GM18499 (cell line): ENCODE results near the gene USP49.
A peak's percentile ranks its signal among the peaks of the same experiment; 100 is the strongest.
"Not testable (repeated sequence)": the region's sequence is repeated elsewhere in the genome, so short reads cannot be mapped to it uniquely, and the experiment has no call there.

Experiments used
- ATAC-seq: cut with Tn5 transposase; IDR thresholded peaks from one replicate; pipeline ENCODE4 v1.9.1; 2021; ENCODE audit warnings: moderate number of reproducible peaks; ENCODE audit not compliant: insufficient read depth, unreplicated experiment

USP49 gene

GRCh38 chr6:41895300-41896233 lies at the start of gene USP49:
USP49 (minus strand) TSS chr6:41895375; CDS start chr6:41806983, 88,392 bp downstream.
- ATAC-seq: peak; percentile 51

DNA sequence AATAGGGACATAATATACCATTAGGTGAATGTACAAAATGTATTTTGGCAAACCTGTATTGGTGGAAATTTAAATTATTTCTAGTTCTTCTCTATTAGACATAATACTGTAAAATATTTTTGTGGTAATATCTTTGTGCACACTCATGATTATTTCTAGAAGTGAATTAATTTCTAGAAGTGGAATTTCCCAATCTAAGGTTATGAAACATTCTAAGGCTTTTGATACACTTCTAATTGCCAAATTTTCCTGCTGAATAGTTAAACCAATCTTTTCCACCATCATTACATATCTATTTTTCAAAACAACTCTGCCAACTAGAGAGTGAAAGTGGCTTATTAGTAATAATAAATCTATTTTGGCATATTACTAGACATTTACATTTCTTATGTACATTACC lies 48.3 kb upstream of the USP49 start:
- ATAC-seq: no peak

DNA sequence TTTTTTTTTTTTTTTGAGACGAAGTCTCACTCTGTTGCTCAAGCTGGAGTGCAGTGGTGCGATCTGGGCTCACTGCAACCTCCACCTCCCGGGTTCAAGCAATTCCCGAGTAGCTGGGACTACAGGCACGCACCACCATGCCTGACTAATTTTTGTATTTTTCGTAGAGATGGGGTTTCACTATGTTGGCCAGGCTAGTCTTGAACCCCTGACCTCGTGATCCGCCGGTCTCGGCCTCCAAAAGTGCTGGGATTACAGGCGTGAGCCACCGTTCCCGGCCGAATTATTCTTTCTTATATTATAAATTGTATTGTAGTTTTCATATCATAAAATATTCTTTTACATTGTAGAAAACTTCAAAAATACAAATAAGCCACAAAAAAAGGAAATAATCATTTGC lies 47.7 kb upstream of the USP49 start:
- not testable (repeated sequence) for ATAC-seq

GRCh38 chr6:41942067-41942851 lies 47.1 kb upstream of the USP49 start:
- ATAC-seq: no peak

DNA sequence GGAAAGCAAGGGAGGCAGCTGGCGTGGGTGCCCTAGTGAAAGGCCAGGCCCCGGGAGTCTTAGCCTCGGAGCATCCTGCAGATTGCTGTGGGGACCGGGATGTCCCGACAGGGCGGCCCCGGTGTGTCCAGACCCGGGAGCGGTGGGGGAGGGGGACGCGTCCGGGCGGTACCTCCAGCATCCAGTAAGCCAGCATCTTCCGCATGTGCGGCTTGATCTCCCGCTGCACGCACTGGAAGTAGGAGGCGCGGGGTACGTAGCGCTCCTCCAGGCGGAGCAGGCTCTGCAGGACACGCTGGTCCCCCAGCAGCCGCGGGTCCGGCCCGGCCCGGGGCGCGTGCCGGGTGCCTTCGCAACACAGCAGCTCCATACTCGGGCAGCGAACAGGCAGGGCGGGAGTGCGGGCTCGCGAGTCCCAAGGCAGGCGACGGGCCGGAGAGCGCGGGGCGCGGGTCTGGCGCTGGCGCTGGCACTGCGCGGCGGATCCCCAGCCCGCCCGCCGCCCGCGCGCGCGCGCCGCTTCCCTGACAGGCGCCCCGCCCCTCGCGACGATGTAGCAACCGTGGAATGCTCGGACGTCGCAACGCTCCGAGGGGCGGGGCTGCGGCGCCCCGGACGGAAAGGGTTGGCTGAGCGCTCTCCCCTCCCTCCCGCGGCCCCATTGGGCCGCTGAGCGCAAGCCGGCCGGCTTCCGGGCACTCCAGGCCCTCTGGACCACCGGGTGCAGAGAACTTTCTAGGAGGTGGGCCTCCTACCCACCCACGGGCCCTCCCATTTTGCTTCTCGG lies 46.3 kb upstream of the USP49 start, which contains the start of gene CCND3:
CCND3 (minus strand) TSS at position 529 of the 787 bp plus-strand sequence; CDS start at position 370, 159 bp downstream.
- ATAC-seq: peak; percentile 66

DNA sequence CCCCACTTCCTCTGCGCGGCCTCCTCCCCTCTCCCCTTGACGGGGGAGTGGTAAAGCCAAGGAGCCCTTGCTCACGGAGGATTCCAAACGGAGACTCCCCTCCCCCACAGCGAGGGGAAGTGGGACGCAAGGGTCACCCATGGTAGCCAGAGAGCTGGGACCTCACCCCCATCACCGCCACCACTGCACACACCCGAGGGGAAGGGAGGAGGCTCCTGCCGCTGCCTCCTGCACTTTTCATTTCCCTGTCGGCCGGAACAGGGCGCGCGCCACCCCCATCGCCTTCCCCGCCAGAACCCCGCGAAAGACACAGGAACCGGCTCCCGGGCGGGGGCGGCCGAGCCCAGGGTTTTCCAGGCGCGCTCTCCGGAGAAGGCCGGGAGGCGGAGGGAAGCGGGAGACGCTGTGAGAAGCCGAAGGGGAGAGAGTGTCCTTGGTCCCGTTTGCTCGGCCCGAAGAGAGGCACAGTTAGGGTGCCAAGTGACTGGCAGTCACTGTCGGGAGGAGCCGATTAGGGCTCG lies 45.6 kb upstream of the USP49 start:
- ATAC-seq: no peak

DNA sequence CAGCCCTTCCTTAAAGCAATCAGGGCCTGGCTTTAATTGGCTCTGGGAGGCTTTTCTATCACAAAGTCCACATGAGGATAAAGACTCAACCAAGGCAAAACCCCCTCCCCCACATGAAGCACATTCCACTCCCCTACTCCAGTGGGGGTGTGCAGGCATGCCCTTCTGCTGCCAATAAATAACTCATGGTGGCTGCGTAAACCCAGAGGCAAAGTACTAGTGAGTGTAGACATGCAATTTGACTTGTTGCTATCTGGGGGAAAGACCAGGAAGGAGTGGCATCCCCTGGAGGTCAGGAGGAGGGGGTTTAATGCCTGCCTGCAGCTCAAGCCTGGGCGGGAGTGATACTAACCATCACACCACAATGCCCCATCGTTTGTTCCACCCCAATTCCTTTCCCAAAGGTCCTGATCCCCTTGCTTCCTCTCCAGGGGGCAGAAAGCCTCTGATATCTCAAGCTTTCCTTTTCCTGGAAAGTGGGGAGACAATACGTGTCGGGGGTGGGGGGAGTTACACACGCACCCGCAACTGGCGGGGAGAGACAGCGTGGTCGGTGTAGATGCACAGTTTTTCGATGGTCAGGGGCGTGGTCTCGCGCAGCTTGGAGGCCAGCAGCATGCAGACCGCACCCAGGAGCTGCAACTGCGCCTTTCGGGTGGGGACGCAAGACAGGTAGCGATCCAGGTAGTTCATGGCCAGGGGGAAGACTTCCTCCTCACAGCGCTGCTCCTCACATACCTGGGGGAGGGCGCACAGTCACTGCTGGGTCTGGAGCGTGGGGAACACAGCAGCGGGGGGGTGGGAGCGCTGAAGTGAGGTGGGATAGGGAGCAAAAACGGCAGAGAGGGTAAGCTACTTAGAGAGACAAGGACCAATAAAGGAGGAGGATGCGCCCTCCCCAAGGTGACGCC lies 44.9 kb upstream of the USP49 start:
- no peak for ATAC-seq

DNA sequence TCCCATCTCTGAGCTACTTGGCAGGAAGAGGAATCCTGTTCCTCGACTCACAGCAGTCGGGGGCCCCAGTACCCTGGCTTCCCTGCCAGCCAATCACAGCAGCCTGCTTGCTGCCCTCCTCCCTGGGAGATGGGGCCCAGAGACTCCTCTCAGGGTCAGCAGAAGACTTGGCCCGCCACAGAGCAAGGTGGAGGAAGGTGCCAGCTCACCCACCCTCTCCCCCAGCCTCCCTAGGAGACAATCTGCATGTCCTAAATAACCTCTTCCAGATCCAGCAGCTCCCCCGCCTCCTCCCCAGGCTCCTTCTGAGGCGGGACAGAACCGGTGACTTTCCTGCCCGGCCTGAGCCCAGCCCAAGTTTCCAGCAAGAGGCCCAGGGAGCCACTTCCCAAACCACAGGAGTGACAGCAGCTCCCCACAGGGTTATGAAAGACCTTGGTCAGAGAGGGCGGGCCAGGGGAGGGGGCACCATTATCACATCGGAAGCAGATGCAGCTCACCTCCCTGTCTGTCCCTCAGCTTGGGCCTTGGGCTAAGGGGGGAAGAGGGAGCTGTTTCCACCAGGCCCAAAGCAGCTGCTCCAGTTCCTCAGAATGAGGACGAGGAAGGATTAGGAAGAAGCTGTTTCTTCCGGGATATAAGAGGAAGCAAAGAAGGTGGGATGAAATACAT lies 44.1 kb upstream of the USP49 start:
- no peak for ATAC-seq

DNA sequence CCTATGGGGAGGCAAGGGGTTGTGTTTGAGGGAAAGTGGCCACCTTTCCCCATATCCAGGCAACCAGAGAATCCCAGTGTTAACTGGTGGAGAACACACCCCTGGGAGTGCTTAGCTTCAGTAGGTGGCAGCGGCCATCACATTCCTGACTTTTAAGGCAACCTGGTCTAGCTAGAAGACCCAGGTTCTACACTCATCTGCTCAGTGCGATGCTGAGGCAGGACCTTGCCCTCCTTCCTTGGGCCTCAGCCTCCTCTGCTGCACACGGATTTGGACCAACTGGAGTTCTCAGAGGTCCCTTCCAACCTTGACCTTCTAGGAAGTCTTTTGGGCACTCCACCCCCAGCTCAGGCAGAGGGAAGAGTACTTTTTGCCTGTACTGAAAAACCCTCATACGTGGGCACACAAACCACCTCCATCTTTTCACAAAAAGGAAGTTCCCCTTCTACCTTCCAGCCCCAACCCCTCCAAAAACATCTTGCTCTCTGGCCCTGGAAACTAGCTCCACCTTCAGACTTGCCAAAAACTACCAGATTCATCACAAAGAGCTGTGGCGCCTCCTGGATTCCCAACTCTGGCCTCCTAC lies 43.5 kb upstream of the USP49 start:
- no peak for ATAC-seq

GRCh38 chr6:41937861-41938574 lies 42.8 kb upstream of the USP49 start:
- no peak for ATAC-seq

- ATAC-seq: no peak
These were observed 42.3 kb upstream of the USP49 start for GRCh38 chr6:41937472-41937860.

DNA sequence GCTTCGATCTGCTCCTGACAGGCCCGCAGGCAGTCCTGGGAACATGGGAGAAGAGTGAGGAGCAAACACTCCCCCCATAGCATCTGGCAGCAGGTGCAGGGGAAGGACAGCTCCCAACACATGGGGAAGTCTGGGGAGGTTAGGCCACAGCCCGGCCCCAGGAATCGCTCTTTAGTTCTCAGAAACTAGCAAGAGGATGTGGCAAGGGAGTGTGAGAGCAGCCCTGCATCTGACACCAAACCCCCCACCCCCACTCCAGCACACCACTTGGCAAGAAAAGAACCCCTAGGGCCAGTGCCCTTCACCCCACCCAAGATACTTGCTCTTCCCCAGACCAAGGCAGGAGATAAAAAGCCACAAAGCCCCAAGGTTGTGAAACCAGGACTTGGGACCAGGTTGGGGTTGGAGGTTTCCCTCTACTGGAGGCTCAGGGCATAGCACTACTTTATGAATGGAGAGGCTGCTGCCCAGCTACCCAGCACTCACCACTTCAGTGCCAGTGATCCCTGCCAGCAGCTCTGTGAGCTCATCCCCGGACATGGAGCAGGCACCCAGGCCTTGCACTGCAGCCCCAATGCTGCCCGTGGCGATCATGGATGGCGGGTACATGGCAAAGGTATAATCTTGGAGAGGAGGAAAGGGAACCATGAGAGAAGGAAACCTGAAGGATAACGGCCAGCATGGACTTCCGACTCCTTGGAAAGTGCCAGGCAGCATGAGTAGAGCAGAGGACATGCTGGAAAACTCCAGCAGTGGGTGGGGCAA lies 41.1 kb upstream of the USP49 start:
- no peak for ATAC-seq

GRCh38 chr6:41935685-41936072 lies 40.5 kb upstream of the USP49 start:
- ATAC-seq: no peak

DNA sequence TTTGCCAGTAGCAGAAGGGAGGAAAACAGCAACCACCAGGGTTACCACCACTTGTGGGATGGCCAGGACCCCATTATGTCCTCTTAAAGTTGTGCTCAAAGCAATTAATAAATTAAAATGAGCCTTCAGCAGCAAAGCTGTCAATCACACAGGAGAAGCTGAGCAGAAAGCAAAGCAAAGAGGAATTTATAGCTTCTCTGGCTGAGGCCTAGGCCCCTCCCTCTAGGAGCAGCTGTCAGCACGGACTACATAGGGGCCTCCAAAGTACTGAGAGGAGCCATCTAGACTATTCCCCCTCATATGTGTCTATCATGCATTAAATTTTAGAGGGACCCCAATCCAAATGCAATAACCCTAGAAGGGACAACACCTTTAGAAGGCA lies 40.0 kb upstream of the USP49 start:
- ATAC-seq: no peak

DNA sequence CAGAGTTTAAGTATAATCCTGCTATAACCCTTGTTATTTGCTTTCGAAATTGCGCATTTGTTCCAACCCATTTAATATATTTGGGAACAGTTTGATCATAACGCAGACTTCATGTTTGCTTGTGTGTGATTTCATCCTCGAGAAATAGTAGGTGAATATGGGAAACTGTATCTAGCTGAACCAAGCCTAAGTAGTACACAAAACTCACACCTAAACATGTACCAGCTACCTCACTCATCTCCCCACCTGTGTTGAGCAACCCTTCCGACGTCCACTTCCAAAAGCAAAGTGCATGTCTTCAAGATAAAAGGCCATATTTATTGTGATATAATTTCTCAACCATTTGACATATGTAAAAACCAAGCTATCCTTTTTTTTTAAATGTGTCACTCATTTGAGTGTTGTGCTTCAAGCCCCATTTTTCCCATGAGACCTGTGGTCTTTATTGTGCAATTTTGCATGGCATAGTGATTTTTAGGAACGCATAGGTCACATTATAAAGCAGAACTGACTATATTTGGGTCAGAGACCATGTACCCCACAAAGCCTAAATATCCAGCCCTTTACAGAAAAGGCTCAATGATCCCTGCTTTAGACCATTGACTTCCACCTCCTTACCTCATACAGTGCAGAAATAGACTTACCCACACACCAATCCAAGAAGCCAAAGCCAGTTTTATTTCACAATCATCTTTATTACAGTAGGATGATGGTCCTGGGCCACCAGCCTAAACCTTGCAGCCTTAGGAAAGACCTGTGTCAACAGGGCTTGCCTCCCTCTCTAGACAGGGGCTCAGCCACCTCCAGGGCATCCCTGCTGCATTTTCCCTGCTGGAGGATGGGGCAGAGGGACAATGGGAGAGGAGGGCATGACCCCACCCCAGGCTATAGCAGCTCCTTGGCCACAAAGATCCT lies 39.4 kb upstream of the USP49 start:
- no peak for ATAC-seq

DNA sequence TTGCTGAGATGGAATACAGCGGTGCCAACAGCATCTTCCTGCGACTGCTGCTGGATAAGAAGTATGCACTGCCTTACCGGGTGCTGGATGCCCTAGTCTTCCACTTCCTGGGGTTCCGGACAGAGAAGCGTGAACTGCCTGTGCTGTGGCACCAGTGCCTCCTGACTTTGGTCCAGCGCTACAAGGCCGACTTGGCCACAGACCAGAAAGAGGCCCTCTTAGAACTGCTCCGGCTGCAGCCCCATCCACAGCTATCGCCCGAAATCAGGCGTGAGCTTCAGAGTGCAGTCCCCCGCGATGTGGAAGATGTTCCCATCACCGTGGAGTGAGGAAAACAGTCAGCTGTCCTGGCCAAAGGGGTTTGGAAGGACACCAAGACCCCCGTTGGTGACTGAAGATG lies 37.2 kb upstream of the USP49 start:
- ATAC-seq: no peak
